Ishikawa (cell line): Measurements from ENCODE around the gene MCM10.

Source experiments
- CEBPB ChIP-seq: IDR thresholded peaks from 2 replicates; pipeline ENCODE4 v1.6.1; 2012
- CREB1 ChIP-seq: IDR thresholded peaks from 2 replicates; pipeline ENCODE4 v1.6.1; 2012; ENCODE audit warnings: low read depth
- EGR1 ChIP-seq: IDR thresholded peaks from 2 replicates; pipeline ENCODE4 v1.6.1; 2012
- EP300 ChIP-seq: IDR thresholded peaks from 2 replicates; pipeline ENCODE4 v1.6.1; 2012; ENCODE audit warnings: borderline replicate concordance
- FOXM1 ChIP-seq: IDR thresholded peaks from 2 replicates; pipeline ENCODE4 v1.6.1; 2012; ENCODE audit warnings: low read depth, borderline replicate concordance
- MAX ChIP-seq: IDR thresholded peaks from 2 replicates; pipeline ENCODE4 v1.6.1; 2012
- NFIC ChIP-seq: IDR thresholded peaks from 2 replicates; pipeline ENCODE4 v1.6.1; 2012
- RAD21 ChIP-seq: IDR thresholded peaks from 2 replicates; pipeline ENCODE4 v1.6.1; 2012; ENCODE audit warnings: low read depth
- TAF1 ChIP-seq: IDR thresholded peaks from 2 replicates; pipeline ENCODE4 v1.6.1; 2012; ENCODE audit warnings: low read depth, mild to moderate bottlenecking
- TCF12 ChIP-seq: IDR thresholded peaks from 2 replicates; pipeline ENCODE4 v1.6.1; 2012; ENCODE audit warnings: low read depth
- TEAD4 ChIP-seq: IDR thresholded peaks from 2 replicates; pipeline ENCODE4 v1.6.1; 2012
- USF1 ChIP-seq: IDR thresholded peaks from 2 replicates; pipeline ENCODE4 v1.6.1; 2012
- YY1 ChIP-seq: IDR thresholded peaks from 2 replicates; pipeline ENCODE4 v1.6.1; 2012; ENCODE audit warnings: low read depth
- ZBTB7A ChIP-seq: IDR thresholded peaks from 2 replicates; pipeline ENCODE4 v1.6.1; 2012; ENCODE audit warnings: low read depth
- TF ChIP-seq, protein P1 (sequence below): IDR thresholded peaks from 2 replicates; pipeline ENCODE4 v1.6.1; 2012; ENCODE audit warnings: low read depth, mild to moderate bottlenecking

MCM10 gene

DNA sequence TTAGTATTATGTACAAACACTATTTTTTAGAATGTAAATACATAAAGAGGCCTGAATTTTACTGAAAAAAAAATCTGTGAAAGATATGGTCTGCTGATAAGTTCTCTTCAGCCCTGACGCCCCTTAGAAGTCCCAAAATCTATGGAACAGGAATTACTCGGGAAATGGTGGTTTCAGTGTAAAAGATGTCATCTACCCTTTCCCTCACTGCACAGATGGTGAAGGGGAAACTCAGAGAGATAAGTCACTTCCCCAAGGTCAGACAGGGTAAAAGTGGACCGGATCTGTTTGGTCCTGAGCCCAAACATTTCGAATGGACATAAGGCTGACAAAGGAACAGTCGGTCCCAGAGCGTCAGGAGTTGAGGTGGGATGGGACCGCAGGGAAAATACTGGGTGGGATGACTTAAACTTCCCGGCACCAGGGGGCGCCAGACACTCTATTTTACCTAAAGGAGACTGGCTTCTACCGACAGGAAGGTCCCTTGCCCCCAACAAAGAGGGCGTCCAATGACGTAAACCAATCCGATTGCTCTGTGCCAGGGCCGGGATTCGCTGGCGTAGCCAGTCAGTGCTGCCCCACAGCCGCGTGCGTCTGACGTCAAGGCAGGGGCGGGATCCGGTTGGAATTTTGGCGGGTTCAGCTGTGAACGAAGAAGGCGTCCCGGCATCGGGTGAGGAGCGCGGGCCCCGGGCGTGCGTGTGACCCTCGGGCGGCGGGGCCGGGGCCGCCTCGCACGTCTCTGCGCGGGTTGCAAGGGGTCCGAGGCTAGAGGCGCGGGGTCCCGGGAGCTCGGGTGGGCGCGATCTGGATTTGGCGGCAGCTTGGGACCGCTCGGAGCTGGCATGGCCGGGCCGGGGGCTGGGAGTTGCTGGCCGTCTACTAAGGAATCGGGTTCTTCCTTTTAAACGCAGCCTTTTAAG, at the start of gene MCM10:
TSS of gene MCM10 (plus strand) at position 625 of the 923 bp plus-strand sequence. CDS start 2,645 bp downstream, outside the sequence.
- TF ChIP-seq TCF12 (peak; percentile 32; the same call in 1 of the 2 replicates), EGR1 (no peak), CEBPB (no peak), FOXM1 (no peak), MAX (peak; percentile 69), NFIC (no peak), YY1 (peak; percentile 98), TAF1 (peak; percentile 54; the same call in 1 of the 2 replicates), RAD21 (peak; percentile 76), TEAD4 (peak; percentile 43; the same call in 1 of the 2 replicates), USF1 (0 out of 2 replicates have a peak, but pooled peaks have one; percentile 18), CREB1 (peak; percentile 92), EP300 (no peak)

DNA sequence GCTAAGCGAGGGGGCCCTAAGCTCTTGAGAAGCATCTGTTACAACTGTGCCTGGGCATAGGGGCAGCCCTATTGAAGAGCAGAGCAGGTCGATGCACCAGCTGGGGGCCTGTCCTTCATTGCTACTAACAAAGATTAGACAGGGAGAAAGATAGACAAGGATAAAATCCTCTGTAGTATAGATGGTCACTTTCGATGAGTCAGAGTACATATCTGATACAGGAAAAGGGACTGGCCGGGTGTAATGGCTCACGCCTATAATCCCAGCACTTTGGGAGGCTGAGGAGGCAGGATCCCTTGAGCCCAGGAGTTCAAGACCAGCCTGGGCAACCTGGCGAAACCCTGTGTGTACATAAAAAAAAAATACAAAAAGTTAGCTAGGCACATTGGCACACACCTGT, 47.8 kb upstream of the MCM10 start:
- TF ChIP-seq RAD21, result no peak
- no peak for TF ChIP-seq FOXM1
- no peak for TF ChIP-seq USF1
- no peak for TF ChIP-seq ZBTB7A
- TF ChIP-seq NFIC, result no peak
- TF ChIP-seq YY1, result no peak
- no peak for TF ChIP-seq TEAD4
- no peak for TF ChIP-seq MAX
- TF ChIP-seq TCF12, result no peak
- TF ChIP-seq, protein P1, sequence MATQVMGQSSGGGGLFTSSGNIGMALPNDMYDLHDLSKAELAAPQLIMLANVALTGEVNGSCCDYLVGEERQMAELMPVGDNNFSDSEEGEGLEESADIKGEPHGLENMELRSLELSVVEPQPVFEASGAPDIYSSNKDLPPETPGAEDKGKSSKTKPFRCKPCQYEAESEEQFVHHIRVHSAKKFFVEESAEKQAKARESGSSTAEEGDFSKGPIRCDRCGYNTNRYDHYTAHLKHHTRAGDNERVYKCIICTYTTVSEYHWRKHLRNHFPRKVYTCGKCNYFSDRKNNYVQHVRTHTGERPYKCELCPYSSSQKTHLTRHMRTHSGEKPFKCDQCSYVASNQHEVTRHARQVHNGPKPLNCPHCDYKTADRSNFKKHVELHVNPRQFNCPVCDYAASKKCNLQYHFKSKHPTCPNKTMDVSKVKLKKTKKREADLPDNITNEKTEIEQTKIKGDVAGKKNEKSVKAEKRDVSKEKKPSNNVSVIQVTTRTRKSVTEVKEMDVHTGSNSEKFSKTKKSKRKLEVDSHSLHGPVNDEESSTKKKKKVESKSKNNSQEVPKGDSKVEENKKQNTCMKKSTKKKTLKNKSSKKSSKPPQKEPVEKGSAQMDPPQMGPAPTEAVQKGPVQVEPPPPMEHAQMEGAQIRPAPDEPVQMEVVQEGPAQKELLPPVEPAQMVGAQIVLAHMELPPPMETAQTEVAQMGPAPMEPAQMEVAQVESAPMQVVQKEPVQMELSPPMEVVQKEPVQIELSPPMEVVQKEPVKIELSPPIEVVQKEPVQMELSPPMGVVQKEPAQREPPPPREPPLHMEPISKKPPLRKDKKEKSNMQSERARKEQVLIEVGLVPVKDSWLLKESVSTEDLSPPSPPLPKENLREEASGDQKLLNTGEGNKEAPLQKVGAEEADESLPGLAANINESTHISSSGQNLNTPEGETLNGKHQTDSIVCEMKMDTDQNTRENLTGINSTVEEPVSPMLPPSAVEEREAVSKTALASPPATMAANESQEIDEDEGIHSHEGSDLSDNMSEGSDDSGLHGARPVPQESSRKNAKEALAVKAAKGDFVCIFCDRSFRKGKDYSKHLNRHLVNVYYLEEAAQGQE, result no peak
- no peak for TF ChIP-seq EGR1

- TF ChIP-seq USF1 (no peak), EGR1 (no peak), FOXM1 (no peak), YY1 (no peak), CEBPB (no peak), TEAD4 (no peak), TAF1 (no peak)
These were observed 45.2 kb upstream of the MCM10 start for GRCh38 chr10:13115832-13116803.

GRCh38 chr10:13117841-13118783, 43.2 kb upstream of the MCM10 start:
- TF ChIP-seq CREB1, result no peak
- TF ChIP-seq MAX, result no peak
- TF ChIP-seq FOXM1, result no peak
- no peak for TF ChIP-seq EGR1
- TF ChIP-seq USF1, result no peak
- TF ChIP-seq, protein P1, result no peak
- TF ChIP-seq TCF12, result no peak
- no peak for TF ChIP-seq EP300
- no peak for TF ChIP-seq CEBPB
- no peak for TF ChIP-seq YY1
- TF ChIP-seq RAD21, result no peak
- TF ChIP-seq NFIC, result no peak
- no peak for TF ChIP-seq TEAD4
